PC-9 (cell line): ENCODE data around the gene FBXL15.

Source experiments
- CTCF ChIP-seq: fragments of 200-600 bp; sonication (generic); conservative IDR thresholded peaks from 2 replicates; pipeline ENCODE4 v1.6.1; 2017; ENCODE audit warnings: mixed run types, antibody characterized with exemption, mild to moderate bottlenecking, moderate library complexity
- EZH2 ChIP-seq: fragments of 200-600 bp; sonication (generic); IDR thresholded peaks from 2 replicates; pipeline ENCODE4 v1.8.0; 2017; ENCODE audit warnings: antibody characterized with exemption, low read depth

DNA sequence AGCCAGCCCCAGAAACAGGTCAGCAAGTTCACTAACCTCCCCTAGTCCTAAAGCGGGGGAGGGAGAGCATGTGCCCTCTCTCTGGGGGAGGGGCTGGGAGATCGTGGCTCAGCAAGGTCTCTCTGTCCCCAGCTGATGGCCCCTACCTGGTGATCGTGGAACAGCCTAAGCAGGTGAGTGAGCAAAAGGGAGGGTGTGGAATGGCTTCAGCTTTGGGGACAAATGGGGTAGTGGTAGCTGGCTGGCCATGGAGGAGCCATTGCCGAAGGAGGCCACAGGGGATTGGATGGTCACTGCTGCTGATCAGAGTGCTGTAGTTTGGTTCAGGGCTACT lies 24.4 kb upstream of the FBXL15 start:
- TF ChIP-seq CTCF (no peak), EZH2 (no peak)
